Cardiac fibroblast (primary cell): Measurements from ENCODE around the gene TMEM92.

Source experiments
- DNase-seq, 2 donors: peaks; one replicate each; pipeline versions ENCODE4 v3.0.0 to v3.0.0-alpha.2; 2010; ENCODE audit warnings: low read depth in 2 of 2
- H3K4me3 ChIP-seq, 2 donors: replicated peaks in 1 of 2; 1 replicate in 1 of 2; 2 replicates in 1 of 2; pipeline ENCODE4 v1.5.1; 2011; ENCODE audit warnings: low read depth in 2 of 2, low read length in 2 of 2, mild to moderate bottlenecking in 2 of 2, moderate library complexity in 1 of 2
- TF ChIP-seq, protein P1 (sequence below): IDR thresholded peaks from one replicate; pipeline ENCODE4 v1.5.1; 2011; ENCODE audit warnings: low read depth, mild to moderate bottlenecking, low read length, inconsistent platforms

The TMEM92 gene

GRCh38 chr17:50261051-50261915, 13.0 kb upstream of the TMEM92 start:
- no peak overlapping the region for H3K4me3 ChIP-seq
- no peak for DNase-seq

GRCh38 chr17:50262001-50262794, 12.1 kb upstream of the TMEM92 start:
- TF ChIP-seq, protein P1, sequence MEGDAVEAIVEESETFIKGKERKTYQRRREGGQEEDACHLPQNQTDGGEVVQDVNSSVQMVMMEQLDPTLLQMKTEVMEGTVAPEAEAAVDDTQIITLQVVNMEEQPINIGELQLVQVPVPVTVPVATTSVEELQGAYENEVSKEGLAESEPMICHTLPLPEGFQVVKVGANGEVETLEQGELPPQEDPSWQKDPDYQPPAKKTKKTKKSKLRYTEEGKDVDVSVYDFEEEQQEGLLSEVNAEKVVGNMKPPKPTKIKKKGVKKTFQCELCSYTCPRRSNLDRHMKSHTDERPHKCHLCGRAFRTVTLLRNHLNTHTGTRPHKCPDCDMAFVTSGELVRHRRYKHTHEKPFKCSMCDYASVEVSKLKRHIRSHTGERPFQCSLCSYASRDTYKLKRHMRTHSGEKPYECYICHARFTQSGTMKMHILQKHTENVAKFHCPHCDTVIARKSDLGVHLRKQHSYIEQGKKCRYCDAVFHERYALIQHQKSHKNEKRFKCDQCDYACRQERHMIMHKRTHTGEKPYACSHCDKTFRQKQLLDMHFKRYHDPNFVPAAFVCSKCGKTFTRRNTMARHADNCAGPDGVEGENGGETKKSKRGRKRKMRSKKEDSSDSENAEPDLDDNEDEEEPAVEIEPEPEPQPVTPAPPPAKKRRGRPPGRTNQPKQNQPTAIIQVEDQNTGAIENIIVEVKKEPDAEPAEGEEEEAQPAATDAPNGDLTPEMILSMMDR: no peak
- no peak for DNase-seq
- H3K4me3 ChIP-seq: no peak overlapping the region

More at GRCh38 chr17:50261051-50261915, 13.0 kb upstream of the TMEM92 start:
- TF ChIP-seq, protein P1: no peak

DNA sequence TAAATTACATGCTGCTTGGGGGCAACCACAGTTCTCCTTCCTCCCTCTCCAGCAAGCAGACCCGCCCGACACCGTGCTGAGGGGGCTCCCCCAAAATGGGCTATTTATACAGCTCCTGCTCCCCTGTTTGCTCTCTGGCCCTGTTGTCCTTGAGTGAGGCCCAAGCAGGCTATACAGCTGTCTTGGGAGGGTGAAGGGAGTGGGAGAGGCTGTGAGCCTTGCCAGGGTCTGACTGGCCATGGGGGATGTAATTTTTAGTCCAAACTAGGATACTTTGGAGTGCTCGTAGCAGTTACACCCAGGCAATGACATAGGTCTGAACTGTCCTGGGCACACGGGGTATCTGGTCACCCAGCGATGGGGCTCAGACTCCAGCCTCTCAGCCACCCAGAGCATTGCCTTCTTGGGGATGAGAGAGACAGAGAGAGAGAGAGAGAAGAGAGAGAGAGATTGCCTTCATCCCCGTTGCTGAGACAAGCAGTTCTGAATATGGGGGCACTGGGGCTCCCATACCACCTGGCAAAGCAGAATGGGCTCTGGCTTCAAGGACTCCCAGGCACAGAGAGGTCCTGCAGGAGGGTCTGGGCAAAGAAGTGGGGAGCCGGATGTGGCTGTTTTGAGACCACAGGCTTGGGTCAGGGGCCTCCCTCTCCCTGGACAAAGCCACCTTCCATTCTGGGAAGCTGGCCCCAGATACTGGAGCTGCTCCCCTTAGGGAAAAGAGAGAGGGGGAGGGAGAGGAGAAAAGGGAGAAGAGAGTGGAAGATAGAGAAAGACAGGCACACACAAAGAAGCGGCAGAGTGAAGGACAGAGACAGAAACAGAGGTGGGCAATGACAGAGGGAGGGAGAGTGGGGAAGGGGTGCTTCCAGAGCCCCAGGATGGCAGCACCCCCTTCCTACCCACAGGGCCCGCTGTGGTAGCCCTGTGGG, 10.7 kb upstream of the TMEM92 start:
- H3K4me3 ChIP-seq: no peak overlapping the region
- TF ChIP-seq, protein P1: no peak

GRCh38 chr17:50264263-50265113, 9.8 kb upstream of the TMEM92 start:
- TF ChIP-seq, protein P1: no peak
- H3K4me3 ChIP-seq: no peak overlapping the region
- DNase-seq: peak in 1 of 2 donors; percentile 47

More for the DNA sequence above, 10.7 kb upstream of the TMEM92 start:
- DNase-seq: no peak

- DNase-seq: no peak
- TF ChIP-seq, protein P1: no peak
- no peak overlapping the region for H3K4me3 ChIP-seq
Measured at GRCh38 chr17:50265212-50265611, 9.1 kb upstream of the TMEM92 start.
